ENCODE data around the gene SF3B5.

Gene SF3B5

GRCh38 chr6:144073024-144073423, 22.3 kb downstream of the SF3B5 start:
- H3K27me3 ChIP-seq (ENCODE audit: insufficient read depth, poor library complexity, severe bottlenecking): no peaks in the 10 kb centered on the region
- no peak for DNase-seq (ENCODE audit: low read depth in 1 of 2, low spot score in 1 of 2)
- no peak overlapping the region for H3K4me3 ChIP-seq (replicated peaks; ENCODE audit: insufficient read depth, low read length)
- no peak for TF ChIP-seq GABPA (IDR thresholded peaks at IDR 0.05; ENCODE audit: low read depth)
- TF ChIP-seq SPI1 (IDR thresholded peaks at IDR 0.05; ENCODE audit: borderline replicate concordance, low read depth): no peak
- no peak for TF ChIP-seq CTCF (IDR thresholded peaks at IDR 0.05; ENCODE audit: insufficient read depth, low read length)
- TF ChIP-seq REST (IDR thresholded peaks at IDR 0.05; ENCODE audit: insufficient replicate concordance, low read depth): no peak
- no peak for TF ChIP-seq POLR2AphosphoS5 (IDR thresholded peaks at IDR 0.05; ENCODE audit: low read depth)
- no peak overlapping the region for H3K27ac ChIP-seq (replicated peaks)

- no peak for DNase-seq (ENCODE audit: low read depth in 1 of 2, low spot score in 1 of 2)
- TF ChIP-seq GABPA (IDR thresholded peaks at IDR 0.05; ENCODE audit: low read depth): no peak
- TF ChIP-seq POLR2AphosphoS5 (IDR thresholded peaks at IDR 0.05; ENCODE audit: low read depth): no peak
- no peak for TF ChIP-seq CTCF (IDR thresholded peaks at IDR 0.05; ENCODE audit: insufficient read depth, low read length)
- TF ChIP-seq REST (IDR thresholded peaks at IDR 0.05; ENCODE audit: insufficient replicate concordance, low read depth): no peak
- no peak for TF ChIP-seq SPI1 (IDR thresholded peaks at IDR 0.05; ENCODE audit: borderline replicate concordance, low read depth)
- Histone ChIP-seq H3K4me3 (replicated peaks; ENCODE audit: insufficient read depth, low read length) (no peak overlapping the region), H3K27me3 (ENCODE audit: insufficient read depth, poor library complexity, severe bottlenecking) (no peaks in the 10 kb centered on the region), H3K27ac (replicated peaks) (no peak overlapping the region)
Observed at GRCh38 chr6:144069506-144069905, 25.9 kb downstream of the SF3B5 start.

GRCh38 chr6:144068794-144069193, 26.6 kb downstream of the SF3B5 start:
- Histone ChIP-seq H3K4me3 (replicated peaks; ENCODE audit: insufficient read depth, low read length) (no peak overlapping the region), H3K27me3 (ENCODE audit: insufficient read depth, poor library complexity, severe bottlenecking) (no peaks in the 10 kb centered on the region), H3K27ac (replicated peaks) (no peak overlapping the region)
- TF ChIP-seq CTCF (IDR thresholded peaks at IDR 0.05; ENCODE audit: insufficient read depth, low read length): no peak
- TF ChIP-seq REST (IDR thresholded peaks at IDR 0.05; ENCODE audit: insufficient replicate concordance, low read depth): no peak
- no peak for TF ChIP-seq GABPA (IDR thresholded peaks at IDR 0.05; ENCODE audit: low read depth)
- no peak for TF ChIP-seq SPI1 (IDR thresholded peaks at IDR 0.05; ENCODE audit: borderline replicate concordance, low read depth)
- no peak for TF ChIP-seq POLR2AphosphoS5 (IDR thresholded peaks at IDR 0.05; ENCODE audit: low read depth)
- DNase-seq (ENCODE audit: low read depth in 1 of 2, low spot score in 1 of 2): no peak

Data from HL-60 (cell line).